ENCODE measurements around the gene ZNF341.
"Not testable (repeated sequence)": the region's sequence is repeated elsewhere in the genome, so short reads cannot be mapped to it uniquely, and the experiment has no call there.

Gene ZNF341

DNA sequence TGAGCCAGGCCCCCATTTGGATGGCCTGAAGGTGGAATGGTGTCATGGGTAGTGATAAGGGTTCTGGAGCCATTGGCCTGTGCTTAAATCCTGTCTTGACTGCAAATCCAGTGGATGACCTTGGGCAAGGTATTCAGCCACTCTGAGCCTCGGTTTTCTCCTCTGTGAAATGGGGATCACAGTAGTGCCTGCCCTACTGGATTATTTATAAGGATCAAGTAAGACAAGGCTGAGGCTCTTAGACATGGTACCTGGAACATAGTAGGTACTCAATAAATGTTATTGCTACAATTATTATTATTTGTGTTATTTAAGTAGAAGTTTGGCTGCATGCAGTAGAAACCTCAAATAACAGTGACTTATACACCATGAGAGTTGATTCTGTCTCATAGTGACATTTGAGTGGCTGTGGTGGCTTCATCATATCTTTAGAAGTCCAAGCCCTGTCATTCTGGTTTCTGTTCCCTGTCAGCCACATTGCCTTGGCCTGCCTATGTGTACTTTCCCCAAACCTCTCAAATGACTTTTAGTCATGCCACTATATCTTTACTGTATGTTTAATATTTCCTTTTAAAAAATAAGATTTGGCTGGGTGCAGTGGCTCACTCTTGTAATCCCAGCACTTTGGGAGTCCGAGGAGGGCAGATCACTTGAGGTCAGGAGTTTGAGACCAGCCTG is 41.8 kb downstream of the ZNF341 start:
- no peak for DNase-seq

DNA sequence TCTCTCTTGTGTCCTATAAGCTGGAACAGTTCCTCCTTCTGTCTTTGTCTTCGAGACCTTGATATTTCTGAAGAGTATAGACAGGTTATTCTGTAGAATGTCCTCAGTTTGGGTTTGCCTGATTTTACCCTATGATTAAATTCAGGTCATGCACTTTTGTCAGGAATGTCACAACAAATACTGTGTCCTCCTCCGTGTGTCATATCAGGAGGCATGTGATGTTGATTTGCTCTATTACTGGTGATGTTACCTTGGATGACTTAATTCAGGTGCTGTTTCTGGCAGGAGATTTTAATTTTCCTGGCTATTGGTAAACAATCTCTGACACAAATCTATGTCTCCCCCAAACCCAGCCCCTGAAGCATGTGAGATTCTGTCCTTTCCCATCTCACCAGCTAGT is 46.0 kb downstream of the ZNF341 start:
- DNase-seq: no peak

DNA sequence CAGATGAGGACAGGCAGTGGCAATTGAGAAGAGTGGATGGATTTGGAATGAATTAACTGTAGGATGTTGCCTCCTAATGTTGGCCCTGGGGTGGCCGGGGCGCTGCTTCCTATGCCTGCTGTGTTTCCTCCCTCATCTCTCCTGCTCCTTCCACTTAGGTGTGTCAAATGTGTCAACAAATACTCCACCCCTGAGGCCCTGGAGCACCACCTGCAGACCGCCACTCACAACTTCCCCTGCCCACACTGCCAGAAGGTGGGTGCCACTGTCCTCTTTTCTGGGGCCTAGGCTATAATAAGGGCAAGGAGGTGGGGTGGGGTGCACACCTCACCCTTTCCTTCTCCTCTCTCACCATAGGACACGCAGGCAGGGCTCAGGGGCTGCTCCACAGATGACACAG is 49.3 kb downstream of the ZNF341 start:
- DNase-seq: peak in 2 of 3 experiments; percentile 39 to 49

DNA sequence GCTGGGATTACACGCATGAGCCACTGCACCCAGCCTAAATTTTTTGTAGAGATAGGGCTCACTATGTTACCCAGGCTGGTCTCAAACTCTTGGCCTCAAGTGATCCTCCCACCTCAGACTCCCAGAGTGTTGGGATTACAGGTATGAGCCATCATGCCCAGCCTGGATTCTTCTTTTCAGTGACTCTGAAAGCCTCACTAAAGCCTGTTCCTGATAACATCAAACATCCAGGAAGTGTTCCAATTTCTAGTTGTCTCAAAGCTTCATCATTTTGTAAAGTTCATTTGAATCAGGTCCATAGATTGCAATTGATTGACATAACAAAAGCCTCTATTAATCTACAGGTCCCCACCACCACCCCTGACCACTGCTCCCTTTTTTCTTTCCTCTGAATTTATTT is 50.1 kb downstream of the ZNF341 start:
- DNase-seq: no peak

DNA sequence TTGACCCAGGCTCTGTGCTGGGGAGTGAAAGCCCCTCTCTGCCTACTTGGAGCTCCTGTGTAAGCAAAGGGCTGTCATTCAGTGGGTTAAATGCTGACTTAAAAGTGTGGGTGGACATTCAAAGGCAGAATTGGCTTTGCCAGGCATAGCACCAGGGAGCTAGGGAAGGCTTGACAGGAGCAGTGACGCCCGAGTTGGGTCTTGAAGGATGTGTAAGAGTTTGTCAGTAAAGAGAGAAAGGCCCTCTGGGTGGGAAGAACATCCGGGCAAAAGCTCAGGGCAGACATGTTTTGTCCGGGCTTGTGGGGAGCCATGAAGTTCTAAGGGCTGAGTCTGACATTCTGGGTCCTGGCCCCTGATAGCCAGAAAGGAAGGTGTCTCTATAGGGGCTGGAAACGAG is 51.5 kb downstream of the ZNF341 start:
- DNase-seq: no peak

DNA sequence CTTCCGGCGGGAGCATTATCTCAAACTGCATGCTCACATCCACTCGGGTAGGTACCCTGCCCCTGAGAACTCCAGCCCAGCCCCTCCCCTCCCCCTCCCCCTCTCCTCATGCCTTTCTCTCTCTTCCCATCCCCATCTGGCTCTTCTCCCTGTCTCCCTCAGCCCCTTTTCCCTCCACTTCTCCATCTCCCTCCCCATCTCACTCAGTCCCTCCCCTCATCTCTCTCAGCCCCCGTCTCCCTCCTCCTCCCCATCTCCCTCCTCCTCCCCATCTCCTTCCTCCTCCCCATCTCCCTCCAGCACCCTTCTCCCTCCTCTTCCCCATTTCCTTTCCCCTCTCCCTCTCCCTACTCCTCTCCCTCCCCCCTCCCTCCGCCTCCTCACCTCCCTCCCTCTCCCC is 52.0 kb downstream of the ZNF341 start:
- no peak for DNase-seq

DNA sequence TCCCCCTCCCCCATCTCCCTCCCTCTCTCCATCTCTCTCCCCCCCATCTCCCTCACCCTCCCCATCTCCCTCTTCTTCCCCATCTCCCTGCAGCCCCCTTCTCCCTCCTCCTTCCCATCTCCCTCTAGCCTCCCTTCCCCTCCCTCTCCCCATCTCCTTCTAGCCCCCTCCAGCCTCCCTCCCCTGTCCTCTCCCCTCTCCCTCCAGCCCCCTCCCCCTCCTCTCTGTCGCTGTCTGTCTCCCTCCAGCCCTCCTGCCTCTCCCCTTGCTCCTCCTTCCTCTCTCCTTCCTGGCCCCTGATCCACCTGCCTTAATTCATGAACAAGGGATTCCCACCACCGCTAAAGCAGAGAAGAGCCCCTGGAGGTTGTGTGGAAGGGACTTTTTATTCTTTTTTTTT is 52.4 kb downstream of the ZNF341 start:
- DNase-seq: no peak

DNA sequence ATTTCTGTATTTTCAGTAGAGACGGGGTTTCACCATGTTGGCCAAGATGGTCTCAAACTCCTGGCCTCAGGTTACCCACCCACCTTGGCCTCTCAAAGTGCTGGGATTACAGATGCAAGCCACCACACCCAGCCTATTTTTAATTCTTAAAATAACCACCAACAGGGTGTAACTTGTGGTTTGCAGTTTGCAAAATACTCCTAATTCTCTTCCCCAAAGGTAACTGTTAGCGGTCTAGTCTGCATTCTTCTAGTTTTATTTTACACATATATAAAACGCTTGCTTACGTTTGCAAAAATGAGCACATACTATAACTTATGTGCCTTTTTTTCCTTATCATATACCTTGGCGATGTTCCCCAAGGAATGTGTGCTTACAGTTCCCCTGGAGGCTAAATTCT is 53.7 kb downstream of the ZNF341 start:
- no peak for DNase-seq

DNA sequence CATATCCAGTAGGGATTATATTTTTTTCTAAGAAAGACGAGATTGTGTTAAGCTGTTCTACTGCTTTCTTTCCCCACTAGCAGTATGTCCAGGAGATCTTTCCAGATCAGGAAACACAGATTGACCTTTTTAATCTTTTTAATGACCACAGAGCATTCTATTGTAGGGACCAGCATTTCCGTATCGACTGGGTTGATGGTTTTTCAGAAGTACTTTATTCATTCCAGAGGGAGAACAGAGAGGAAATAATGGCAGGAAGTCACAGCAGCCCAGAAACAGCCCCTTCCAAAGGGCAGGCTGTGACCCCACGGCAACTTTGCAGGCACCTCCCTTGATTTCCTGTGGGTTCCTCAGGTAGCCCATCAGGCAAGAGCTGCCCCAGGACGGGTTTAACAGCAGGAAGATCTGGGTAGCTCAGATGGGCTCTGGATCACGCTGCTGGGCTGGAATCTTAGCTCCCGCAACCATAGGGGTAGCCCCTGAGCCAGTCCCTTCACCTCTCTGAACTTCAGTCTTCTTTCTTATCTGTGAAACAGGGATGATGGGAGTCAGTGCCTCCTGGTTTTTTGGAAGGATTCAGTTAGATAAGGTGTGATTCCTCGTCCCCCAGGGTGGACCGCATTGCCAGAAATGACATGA is 55.6 kb downstream of the ZNF341 start:
- DNase-seq: no peak

DNA sequence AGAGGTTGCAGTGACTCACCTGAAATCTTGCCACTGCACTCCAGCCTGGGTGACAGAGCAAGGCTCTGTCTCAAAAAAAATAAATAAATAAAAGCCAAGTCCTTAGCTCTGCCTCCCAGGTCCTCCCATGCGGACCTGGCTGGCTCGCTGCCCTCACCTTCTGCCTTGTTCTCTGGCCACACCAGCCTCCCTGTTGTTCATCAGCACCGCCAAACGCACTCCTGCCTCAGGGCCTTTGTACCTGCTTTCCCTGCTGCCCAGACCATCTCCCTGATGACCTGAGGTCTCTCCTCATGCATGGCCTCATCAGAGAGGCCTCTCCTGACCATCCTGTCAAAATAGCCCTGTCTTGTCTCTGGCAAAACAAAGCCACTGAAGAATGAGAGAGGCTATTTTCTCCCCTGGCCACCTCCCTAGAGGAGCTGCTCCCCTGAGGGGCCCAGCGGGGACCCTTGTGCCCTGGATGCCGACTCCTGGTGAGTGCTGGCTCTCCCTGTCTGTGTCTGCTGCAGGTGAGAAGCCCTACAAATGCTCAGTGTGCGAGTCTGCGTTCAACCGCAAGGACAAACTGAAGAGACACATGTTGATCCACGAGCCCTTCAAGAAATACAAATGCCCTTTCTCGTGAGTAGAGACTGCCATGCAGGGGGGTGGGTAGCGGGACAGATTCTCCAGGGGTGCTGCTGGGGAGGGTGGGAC is 56.7 kb downstream of the ZNF341 start:
- no peak for DNase-seq

DNA sequence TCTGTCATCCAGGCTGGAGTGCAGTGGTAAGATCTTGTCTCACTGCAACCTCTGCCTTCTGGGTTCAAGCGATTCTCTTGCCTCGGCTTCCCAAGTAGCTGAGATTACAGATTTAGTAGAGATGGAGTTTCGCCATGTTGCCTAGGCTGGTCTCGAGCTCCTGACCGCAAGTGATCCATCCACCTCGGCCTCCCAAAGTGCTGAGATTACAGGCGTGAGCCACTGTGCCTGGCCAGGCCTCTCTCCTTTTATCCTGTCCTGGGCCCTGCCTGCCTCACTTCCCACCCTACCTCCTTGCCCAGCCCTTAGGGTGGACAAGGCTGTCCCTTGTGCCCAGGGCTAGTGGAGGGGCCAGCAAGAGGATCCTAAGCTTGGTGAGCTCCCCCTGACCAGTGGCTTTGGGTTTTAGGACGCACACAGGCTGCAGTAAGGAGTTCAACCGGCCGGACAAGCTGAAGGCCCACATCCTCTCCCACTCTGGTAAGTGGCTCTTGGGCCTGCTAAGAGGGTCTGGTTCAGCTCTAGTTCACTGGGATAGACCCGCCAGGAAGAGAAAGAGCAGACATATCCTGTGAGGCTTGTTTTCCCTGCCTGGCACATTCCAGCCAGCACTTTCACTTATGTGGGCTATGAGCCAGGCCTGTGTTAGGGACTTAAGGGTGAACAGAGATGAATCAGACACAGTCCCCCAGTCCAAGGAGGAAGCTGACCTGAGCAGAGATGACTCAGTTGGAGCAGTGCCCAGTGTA is 57.5 kb downstream of the ZNF341 start:
- DNase-seq: no peak

DNA sequence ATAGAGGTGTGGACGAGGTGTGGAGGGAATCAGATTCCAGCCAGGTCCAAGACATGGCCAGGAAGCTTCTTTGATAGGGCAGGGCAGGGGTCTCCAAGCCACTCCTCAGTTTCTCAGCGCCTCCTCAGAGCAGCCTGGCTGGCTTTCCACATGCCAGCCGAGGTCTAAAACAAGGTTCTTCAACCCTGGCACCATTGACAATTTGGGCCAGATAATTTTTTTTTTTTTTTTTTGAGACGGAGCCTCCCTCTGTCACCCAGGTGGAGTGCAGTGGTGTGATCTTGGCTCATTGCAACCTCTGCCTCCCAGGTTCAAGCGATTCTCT is 58.0 kb downstream of the ZNF341 start:
- no peak for DNase-seq

DNA sequence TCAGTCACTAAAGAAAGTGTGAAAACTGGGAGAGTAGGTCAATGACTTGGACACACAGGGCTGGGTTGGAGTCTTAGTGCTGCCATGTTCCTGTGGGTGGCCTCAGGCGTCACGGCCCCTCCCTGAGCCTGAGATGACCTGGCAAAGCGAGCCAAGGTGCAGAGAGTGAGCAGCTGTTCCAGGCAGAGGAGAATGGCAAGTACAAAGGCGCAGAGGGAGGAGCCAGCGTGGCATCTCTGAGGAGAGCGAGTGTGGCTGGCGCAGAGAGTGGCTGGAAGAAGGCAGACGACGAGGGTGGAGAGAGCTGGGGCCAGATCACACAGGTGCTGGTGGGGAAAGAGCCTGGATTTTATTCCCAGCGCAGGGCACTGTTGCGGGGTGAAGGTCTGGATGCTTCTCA is 58.8 kb downstream of the ZNF341 start:
- peak; percentile 36 to 54 (median 43) for DNase-seq

DNA sequence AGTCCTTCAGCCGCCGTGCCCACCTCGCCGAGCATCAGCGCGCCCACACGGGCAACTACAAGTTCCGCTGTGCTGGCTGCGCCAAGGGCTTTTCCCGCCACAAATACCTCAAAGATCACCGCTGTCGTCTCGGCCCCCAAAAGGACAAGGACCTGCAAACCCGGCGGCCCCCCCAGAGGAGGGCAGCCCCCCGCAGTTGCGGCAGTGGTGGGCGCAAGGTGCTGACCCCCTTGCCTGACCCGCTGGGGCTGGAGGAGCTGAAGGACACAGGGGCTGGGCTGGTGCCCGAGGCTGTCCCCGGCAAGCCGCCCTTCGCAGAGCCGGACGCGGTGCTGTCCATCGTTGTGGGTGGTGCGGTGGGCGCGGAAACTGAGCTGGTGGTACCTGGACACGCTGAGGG is 59.2 kb downstream of the ZNF341 start:
- no peak for DNase-seq

DNA sequence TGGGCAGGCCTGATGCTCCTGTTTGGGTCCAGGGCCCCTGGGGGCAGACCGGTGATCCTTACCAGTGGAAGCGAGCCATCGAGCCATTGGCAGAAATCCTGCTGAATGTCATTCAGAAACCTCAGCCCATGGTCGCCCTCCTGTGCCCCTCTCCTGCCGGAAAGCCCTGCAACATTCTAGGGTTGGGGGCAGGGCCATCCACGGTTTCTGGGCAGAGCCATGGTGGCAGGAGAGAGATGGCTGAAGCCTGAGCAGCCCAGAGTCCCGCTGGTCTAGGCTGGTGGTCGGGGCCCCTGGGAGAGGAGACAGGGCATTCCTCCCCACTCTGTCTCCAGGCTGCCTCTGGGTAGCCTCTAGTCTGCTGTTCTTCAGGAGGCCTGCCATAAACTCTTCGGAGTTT is 59.7 kb downstream of the ZNF341 start:
- DNase-seq: no peak

DNA sequence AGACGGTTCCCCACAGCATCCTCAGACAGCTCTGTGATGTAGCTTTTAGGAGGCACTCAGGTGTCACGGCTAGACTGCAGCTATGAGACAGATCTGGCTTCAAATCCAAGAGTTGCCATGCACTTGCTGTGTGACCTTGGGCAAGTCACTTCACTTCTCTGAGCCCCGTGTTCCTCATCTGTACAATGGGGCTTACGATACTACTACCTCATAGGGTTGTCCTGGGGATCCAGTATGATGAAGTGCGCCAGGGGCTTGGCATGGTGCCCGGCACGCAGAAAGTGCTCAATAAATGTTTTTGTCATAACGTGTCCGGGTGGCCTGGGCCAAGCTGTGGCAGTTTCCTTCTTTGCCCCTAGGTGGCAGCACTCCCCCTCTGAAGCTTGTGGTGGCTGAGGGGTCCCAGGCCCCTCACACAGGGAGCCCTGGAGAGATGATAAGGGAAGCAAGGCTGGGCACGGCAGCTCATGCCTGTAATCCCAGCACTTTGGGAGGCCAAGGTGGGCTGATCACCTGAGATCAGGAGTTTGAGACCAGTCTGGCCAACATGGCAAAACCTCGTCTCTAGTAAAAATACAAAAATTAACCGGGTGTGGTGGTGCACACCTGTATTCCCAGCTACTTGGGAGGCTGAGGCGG is 60.3 kb downstream of the ZNF341 start:
- peak in 2 of 3 experiments; percentile 15 to 45 for DNase-seq

DNA sequence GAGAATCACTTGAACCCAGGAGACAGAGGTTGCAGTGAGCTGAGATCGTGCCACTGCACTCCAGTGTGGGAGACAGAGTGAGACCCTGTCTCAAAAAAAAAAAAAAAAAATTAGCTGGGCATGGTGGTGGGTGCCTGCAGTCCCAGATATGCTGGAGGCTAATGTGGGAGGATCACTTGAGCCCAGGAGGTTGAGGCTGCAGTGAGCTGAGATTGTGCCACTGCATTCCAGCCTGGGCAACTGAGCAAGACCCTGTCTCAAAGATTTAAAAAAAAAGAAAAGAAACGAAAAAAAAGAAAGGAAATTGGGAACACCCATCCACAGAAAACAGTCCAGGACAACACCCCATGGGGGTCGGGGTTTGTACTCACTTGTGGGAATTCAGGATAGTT is 60.8 kb downstream of the ZNF341 start:
- DNase-seq: not testable (repeated sequence)

DNA sequence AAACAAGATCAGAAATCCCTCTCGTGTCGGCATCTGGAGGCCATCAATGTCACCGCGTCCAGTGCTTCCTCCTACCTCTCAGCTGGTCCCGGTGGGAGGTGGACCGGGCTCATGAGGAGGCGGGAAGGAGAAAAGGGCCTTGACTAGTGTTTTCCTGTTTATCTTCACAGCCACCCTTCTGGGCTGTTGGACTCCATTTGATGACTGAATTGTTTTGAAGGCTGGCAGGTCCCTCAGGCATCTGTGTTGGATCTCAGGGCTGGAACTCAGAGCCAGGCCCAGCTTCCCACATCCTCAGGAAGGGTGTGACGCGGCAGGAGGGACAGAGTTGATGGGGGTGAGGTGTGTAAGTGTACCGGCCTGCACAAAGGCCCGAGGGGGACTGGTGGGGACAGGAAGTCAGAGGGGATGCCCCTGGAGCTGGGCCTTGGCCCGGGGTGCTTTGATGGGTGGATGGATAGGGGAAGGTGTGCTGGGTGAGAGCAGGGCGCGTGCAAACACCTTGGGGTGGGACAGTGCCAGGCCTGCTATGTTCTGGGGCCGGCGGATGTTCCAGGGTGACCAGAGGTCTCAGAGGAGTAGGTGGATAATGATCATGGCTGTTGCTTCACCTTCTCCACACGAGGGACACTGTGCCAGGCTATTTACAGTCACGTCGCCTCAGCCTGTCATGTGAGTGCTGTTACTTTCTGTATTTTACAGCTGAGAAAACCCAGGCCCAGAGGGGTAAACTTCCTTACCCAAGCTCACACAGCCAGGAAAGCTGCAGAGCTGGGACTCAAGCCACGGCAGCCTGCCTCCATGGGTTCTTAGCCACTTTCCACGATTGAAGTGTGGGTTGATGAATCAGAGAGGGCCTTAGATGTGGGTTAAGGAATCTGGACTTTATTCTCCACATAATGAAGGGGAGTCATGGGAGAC is 61.5 kb downstream of the ZNF341 start:
- DNase-seq: peak in 1 of 3 experiments; percentile 14

DNA sequence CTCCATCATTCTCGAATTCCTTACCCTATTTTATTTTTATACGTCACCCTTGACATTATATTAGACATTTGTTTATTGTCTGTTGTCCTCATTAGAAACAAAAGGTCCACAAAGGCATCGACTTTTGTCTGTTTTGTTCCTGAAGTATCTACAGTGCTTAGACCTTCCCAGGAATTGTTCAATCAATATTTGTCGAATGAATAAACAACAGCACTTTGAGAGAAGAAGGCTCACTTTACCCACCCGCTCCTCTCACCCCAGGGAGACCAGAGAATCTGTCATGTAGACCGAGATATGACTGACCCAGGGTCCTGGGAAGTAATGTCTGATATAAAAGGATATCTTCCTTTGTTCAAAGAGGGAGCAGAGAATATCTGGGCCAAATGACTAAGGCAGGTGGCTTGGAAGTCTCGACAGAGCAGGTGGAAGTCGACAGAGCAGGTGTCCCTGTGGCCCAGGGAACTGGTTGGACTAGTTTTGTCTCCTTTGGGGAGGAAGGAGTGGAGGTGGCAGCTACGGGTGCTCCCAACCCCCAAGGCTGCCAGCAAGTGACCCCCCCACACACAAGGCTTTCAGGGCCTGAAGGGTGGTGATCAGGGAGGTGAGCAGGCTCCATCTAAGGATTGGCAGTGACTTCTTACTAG is 64.6 kb downstream of the ZNF341 start:
- peak in 2 of 3 experiments; percentile 92 to 97 for DNase-seq

DNA sequence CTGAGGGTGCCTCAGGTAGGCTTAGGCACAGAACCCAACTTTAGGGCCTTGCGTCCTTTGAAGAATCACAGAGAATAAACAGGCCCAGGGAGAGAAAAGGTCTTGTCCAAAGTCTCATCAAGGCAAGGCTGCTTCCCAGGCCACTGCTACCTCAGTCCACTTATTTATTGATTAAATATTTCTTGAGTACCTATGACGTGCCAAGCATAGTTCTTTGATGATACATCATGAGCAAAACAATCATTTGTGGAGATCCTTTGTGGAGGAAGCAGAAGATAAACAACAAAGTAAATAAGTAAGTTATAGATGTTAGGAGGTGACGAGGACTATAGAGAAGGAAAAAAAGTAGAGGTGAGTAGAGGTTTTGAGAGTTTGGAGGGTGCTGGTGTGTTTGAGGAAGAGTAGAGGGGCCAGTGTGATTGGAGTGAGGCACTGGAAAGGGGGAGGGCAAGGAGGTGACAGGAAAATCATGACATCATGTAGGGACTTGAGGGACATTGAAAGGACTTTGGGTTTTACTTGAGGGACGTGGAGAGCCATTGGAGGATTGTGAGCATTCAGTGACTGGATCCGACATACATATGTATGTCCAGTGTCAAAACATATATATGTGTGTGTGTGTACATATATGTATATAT is 65.2 kb downstream of the ZNF341 start:
- peak in 1 of 3 experiments; percentile 48 for DNase-seq

DNA sequence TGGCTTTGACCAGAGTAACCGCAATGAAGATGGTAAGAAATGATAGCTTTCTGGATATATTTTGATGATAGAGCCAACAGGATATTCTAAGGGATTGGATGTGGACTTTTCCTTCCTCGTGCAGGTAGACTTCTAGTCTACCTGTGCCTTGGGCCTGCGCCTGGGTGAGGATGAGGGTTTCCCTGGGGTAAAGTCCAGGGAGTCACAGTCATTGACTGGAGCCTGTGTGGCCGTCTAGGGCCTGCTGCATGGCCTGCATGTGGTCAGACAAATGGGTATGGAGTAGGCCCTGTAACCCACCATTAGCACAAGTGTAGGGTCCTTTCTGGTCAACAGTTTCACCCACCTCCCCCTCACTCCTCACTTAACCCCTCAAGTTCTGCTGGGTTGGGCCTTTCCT is 66.6 kb downstream of the ZNF341 start:
- no peak for DNase-seq

Measured in NCI-H1417 (cell line).